IPS-18c (cell line): Measurements from ENCODE around the gene MGLL.
"Not testable (repeated sequence)": the region's sequence is repeated elsewhere in the genome, so short reads cannot be mapped to it uniquely, and the experiment has no call there.

Experiments used
- H3K4me3 ChIP-seq: 2 replicates; pipeline ENCODE4 v1.7.0; 2013; ENCODE audit warnings: low read depth, mild to moderate bottlenecking, low read length, moderate library complexity; ENCODE audit not compliant: insufficient read depth
- H3K9me3 ChIP-seq: one replicate; pipeline ENCODE4 v1.6.1; 2013; ENCODE audit warnings: mild to moderate bottlenecking, low read length, moderate library complexity; ENCODE audit not compliant: control insufficient read depth, insufficient read depth

Gene MGLL

GRCh38 chr3:127690106-127690505 lies 132.2 kb downstream of the MGLL start:
- Histone ChIP-seq H3K4me3 (no peak overlapping the region), H3K9me3 (no peaks in the 10 kb centered on the region)

GRCh38 chr3:127689266-127689860 lies 133.0 kb downstream of the MGLL start:
- H3K9me3 ChIP-seq: no peaks in the 10 kb centered on the region
- no peak overlapping the region for H3K4me3 ChIP-seq

- no peaks in the 10 kb centered on the region for H3K9me3 ChIP-seq
These were observed 133.7 kb downstream of the MGLL start for GRCh38 chr3:127688416-127689265.

GRCh38 chr3:127688022-127688415 lies 134.3 kb downstream of the MGLL start:
- H3K4me3 ChIP-seq: no peak overlapping the region
- no peaks in the 10 kb centered on the region for H3K9me3 ChIP-seq

More at GRCh38 chr3:127688416-127689265, 133.7 kb downstream of the MGLL start:
- H3K4me3 ChIP-seq: no peak overlapping the region

GRCh38 chr3:127687228-127687737 lies 135.0 kb downstream of the MGLL start:
- H3K4me3 ChIP-seq: no peak overlapping the region

GRCh38 chr3:127686512-127686894 lies 135.8 kb downstream of the MGLL start:
- Histone ChIP-seq H3K4me3 (no peak overlapping the region), H3K9me3 (no peaks in the 10 kb centered on the region)

More at GRCh38 chr3:127687228-127687737, 135.0 kb downstream of the MGLL start:
- no peaks in the 10 kb centered on the region for H3K9me3 ChIP-seq

- H3K9me3 ChIP-seq: no peaks in the 10 kb centered on the region
These were observed 136.4 kb downstream of the MGLL start for GRCh38 chr3:127685708-127686511.

GRCh38 chr3:127684871-127685707 lies 137.2 kb downstream of the MGLL start:
- no peak overlapping the region for H3K4me3 ChIP-seq
- no peaks in the 10 kb centered on the region for H3K9me3 ChIP-seq

More at GRCh38 chr3:127685708-127686511, 136.4 kb downstream of the MGLL start:
- no peak overlapping the region for H3K4me3 ChIP-seq

- no peaks in the 10 kb centered on the region for H3K9me3 ChIP-seq
- no peak overlapping the region for H3K4me3 ChIP-seq
These were observed 139.8 kb downstream of the MGLL start for GRCh38 chr3:127682561-127682960.

GRCh38 chr3:127682175-127682554 lies 140.2 kb downstream of the MGLL start:
- H3K4me3 ChIP-seq, H3K9me3 ChIP-seq: not testable (repeated sequence)

- no peak overlapping the region for H3K4me3 ChIP-seq
- H3K9me3 ChIP-seq: no peaks in the 10 kb centered on the region
These were observed 141.5 kb downstream of the MGLL start for GRCh38 chr3:127680798-127681221.

- H3K4me3 ChIP-seq: no peak overlapping the region
- H3K9me3 ChIP-seq: no peaks in the 10 kb centered on the region
These were observed 142.1 kb downstream of the MGLL start for GRCh38 chr3:127680146-127680661.

GRCh38 chr3:127679534-127680145 lies 142.7 kb downstream of the MGLL start:
- no peaks in the 10 kb centered on the region for H3K9me3 ChIP-seq
- H3K4me3 ChIP-seq: no peak overlapping the region

GRCh38 chr3:127678611-127679533 lies 143.4 kb downstream of the MGLL start:
- no peaks in the 10 kb centered on the region for H3K9me3 ChIP-seq
- H3K4me3 ChIP-seq: no peak overlapping the region

GRCh38 chr3:127678315-127678599 lies 144.1 kb downstream of the MGLL start:
- Histone ChIP-seq H3K4me3 (no peak overlapping the region), H3K9me3 (no peaks in the 10 kb centered on the region)
